ENCODE measurements around the gene POGLUT3.

GRCh38 chr11:108494182-108494581, 4.0 kb downstream of the POGLUT3 start:
- TF ChIP-seq CTCF (IDR thresholded peaks at IDR 0.05; ENCODE audit: poor library complexity, severe bottlenecking), result no peak
- no peak for TF ChIP-seq POLR2AphosphoS5 (IDR thresholded peaks at IDR 0.05)
- TF ChIP-seq RAD21 (conservative IDR thresholded peaks at IDR 0.05), result no peak

All from neural cell (in vitro differentiated cells).